NOMO-1 treated with dmso at 0.1 percent for 144 hours (cell line): ENCODE results near the gene METTL16.
"Not testable (repeated sequence)": the region's sequence is repeated elsewhere in the genome, so short reads cannot be mapped to it uniquely, and the experiment has no call there.

Source experiments
- DNase-seq: peaks from one replicate; lab custom pipeline; 2025; ENCODE audit not compliant: unreplicated experiment; lab: John Stamatoyannopoulos, UW

METTL16 gene, protein sequence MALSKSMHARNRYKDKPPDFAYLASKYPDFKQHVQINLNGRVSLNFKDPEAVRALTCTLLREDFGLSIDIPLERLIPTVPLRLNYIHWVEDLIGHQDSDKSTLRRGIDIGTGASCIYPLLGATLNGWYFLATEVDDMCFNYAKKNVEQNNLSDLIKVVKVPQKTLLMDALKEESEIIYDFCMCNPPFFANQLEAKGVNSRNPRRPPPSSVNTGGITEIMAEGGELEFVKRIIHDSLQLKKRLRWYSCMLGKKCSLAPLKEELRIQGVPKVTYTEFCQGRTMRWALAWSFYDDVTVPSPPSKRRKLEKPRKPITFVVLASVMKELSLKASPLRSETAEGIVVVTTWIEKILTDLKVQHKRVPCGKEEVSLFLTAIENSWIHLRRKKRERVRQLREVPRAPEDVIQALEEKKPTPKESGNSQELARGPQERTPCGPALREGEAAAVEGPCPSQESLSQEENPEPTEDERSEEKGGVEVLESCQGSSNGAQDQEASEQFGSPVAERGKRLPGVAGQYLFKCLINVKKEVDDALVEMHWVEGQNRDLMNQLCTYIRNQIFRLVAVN

GRCh38 chr17:2511462-2512369 lies at the start of gene METTL16:
Gene METTL16, minus strand, starts transcription at chr17:2511888. Its CDS starts 9,557 bp downstream, at chr17:2502331.
- DNase-seq, result peak; percentile 95

- DNase-seq, result no peak
Observed at GRCh38 chr17:2560658-2561057, 49.0 kb upstream of the METTL16 start.

DNA sequence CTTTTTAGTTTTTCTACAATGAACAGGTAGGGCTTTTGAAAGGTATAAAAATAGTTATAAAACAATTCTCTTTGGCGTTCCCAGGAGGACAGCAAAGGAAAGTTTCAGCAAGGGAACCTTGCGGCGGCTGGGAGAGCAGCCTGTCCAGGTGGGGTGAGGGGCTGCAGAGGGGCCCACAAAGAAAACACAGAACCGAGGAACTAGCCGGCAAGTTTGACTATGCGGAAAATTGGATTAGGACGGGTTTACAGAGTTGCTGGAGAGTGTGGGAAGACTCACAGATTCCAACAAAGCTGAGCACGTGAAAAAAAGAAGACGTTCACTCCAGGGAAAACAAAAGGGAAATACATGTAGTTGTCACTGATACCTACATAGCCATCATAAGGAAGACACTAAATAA lies 40.2 kb upstream of the METTL16 start:
- DNase-seq, result no peak

- no peak for DNase-seq
Observed at GRCh38 chr17:2551493-2551892, 39.8 kb upstream of the METTL16 start.

DNA sequence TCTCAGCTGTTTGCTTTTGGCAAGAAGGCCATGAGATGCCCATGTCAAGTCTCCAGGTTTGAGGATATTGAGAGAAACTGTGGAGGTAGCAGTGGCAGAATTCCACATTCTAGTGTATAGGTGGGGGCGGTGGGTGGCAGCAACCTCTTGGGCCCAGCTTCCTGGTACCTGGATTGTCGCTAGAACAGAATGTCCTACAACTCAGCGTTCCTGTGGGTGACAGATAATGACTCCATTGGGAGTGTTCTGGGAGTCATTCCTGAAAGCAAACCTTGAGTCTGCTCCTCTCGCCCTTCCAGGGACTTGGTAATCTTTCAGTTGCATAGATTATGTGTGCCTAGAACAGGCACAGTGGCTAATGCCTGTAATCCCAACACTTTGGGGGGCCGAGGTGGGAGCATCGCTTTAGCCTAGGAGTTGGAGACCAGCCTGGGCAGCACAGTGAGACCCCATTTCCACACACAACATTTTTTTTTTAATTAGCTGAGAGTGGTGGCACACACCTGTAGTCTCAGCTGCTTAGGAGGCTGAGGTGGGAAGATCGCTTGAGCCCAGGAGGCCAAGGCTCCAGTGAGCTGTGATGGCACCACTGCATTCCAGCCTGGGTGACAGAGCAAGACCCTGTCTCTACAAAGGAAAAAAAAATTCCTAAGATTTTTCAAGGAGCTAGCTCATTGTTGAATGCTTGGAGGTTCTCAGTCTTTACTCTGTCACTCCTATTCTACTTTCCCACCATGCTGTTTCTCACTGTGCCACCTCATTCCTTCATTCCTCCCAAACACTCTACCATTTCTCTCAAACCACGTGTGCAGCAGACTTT lies 37.9 kb upstream of the METTL16 start:
- no peak for DNase-seq

DNA sequence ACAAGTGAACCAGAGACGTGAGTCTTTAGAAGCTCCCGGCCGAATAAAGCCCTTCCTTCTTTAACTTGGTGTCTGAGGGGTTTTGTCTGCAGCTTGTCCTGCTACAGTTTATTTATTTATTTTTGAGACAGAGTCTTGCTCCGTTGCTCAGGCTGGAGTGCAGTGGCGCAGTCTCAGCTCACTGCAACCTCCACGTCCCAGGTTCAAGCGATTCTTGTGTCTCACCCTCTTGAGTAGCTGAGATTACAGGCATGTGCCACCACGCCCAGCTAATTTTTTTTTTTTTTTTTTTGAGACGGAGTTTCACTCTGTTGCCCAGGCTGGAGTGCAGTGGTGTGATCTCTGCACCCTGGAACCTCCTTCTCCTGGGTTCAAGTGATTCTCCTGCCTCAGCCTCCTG lies 36.3 kb upstream of the METTL16 start:
- DNase-seq, result not testable (repeated sequence)

DNA sequence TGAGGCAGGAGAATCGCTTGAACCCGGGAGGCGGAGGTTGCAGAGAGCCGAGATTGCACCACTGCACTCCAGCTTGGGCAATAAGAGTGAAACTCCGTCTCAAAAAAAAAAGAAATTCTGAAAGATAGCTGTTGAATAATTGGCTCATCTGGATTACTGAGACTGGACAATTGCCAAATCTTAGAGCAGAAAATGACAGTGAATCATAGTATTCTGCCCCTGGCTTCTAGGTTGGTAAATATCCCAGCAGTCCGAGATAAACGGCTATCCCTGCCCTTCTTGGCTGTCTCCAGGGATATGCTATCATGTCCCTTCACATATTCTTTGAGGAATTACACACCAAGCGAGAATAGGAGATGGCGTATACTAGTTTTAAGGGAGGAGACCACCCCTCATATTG lies 35.5 kb upstream of the METTL16 start:
- no peak for DNase-seq

DNA sequence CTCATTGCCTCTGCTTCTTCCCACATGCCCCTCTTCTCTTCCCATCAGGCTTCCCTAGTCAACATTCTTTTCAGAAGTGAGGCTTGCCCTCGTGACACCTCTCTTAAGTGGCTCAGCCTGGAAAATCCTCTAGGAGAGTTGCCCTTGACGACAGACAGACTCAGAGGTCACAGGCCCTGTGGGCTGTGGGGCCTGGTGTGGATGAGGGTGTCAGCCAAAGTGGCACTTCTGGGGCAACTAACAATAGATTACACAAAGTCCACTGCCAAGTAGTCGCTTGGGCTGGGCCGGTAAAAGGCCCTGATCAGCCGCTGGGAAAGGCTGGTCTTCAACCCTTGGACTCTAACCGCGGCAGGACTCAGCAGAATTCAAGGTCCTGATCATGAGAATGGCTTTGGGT lies 33.7 kb upstream of the METTL16 start:
- DNase-seq, result no peak

DNA sequence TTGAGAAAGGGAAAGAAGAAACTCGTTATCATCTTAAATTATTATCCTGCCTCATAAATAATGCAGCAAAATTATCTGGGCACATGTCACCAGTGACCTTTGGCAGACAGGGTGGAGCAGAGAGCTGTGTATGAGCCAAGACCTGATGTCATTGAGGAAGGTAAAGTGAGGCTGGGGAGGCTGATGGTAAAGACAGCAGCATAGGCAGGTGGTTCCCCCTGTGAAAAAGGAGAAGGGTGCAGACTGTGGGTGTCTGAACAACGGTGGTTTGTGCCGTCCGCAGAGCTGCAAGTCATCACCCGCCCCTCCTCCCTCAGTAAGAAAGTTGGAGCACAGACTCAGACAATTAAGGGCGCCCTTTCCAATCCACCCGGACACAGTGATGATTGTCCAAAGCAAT lies 30.8 kb upstream of the METTL16 start:
- no peak for DNase-seq

GRCh38 chr17:2542056-2542455 lies 30.4 kb upstream of the METTL16 start:
- DNase-seq, result no peak

DNA sequence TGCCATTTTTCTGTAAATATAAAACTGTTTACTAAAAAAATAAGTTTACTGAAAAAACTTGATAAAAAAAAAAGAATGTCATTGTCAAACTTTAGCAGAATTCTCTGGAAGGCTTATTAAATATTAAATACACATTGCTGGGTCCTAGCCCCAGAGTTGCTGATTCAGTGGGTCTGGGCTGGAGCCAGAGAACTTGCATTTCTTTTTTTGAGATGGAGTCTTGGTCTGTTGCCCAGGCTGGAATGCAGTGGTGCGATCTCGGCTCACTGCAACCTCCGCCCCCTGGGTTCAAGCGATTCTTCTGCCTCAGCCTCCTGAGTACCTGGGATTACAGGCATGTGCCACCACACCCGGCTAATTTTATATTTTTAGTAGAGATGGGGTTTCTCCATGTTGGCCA lies 25.9 kb upstream of the METTL16 start:
- not testable (repeated sequence) for DNase-seq

GRCh38 chr17:2532146-2532720 lies 20.5 kb upstream of the METTL16 start:
- DNase-seq, result no peak

DNA sequence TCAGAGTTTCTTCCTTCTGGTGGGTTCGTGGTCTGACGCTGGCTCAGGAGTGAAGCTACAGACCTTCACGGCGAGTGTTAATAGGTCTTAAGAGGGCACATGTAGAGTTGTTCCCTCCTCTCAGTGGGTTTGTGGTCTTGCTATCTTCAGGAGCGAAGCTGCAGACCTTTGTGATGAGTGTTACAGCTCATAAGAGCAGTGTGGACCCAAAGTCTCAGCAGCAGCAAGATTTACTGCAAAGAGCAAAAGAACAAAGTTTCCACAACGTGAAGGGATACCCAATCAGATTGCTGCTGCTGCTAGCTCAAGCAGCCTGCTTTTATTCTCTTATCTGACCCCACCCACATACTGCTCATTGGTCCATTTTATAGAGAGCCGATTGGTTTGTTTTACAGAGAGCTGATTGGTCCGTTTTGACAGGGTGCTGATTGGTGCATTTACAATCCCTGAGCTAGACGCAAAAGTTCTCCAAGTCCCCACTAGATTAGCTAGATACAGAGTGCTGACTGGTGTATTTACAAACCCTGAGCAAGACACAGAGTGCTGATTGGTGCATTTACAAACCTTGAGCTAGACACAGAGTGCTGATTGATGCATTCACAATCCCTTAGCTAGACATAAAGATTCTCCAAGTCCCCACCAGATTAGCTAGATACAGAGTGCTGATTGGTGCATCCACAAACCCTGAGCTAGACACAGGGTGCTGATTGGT lies 19.7 kb upstream of the METTL16 start:
- not testable (repeated sequence) for DNase-seq

DNA sequence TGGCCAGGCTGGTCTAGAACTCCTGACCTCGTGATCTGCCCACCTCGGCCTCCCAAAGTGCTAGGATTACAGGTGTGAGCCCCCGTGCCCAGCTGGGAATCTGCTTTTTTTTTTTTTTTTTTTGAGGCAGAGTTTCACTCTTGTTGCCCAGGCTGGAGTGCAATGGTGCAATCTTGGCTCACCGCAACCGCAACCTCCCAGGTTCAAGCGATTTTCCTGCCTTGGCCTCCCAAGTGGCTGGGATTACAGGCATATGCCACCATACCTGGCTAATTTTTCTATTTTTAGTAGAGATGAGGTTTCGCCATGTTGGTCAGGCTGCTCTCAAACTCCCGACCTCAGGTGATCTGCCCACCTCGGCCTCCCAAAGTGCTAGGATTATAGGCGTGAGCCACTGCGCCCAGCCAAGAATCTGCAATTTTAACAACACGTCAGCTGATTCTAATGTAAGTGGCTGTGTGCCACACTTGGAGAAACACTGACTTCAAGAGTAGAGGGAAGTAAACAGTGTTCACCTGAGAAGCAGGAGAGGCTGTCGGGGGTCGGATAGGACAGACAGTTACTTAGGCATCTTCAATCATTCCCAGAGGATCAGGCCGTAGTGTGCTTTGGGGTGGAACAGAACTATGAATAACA lies 10.2 kb upstream of the METTL16 start:
- DNase-seq, result not testable (repeated sequence)

DNA sequence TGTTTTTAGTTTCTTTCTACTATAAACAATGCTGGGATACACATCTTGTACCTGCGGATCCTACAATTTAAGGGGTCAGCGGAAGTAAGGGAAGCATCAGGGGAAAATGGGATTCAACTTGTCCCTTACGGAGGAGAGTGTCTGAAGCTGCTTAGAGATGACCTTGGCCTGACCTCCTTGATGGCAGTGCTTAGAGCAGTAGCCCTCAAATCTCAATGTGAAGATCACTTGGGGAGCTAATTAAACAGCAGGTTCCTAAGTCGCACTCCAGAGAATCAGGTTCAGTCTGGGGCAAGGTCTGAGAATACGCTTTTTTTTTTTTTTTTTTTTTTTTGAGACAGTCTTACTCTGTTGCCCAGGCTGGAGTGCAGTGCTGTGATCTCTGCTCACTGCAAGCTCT lies 9.6 kb upstream of the METTL16 start:
- DNase-seq, result no peak

DNA sequence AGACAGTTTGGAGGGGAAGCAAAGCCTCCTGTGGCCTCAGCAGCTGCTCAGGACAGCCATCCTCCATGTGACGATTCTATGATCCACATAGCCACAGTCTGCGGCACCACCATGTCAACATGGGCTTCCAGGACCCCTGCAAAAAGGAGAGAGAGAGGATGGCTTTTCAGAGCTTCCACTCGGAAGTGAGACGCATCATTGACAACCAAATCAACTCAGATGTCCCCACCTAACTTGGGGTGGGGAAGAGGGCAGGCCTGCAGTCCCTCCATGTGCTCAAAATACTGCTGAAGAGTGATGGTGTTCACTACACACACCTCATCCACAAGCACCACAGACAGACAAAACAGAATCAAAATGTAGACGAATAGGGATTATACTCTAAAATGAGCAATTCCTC lies 5.9 kb upstream of the METTL16 start:
- DNase-seq, result no peak

- DNase-seq, result no peak
Observed at GRCh38 chr17:2511138-2511461, 588 bp downstream of the METTL16 start.

- DNase-seq, result no peak
Observed at GRCh38 chr17:2510559-2510958, 1.1 kb downstream of the METTL16 start.

DNA sequence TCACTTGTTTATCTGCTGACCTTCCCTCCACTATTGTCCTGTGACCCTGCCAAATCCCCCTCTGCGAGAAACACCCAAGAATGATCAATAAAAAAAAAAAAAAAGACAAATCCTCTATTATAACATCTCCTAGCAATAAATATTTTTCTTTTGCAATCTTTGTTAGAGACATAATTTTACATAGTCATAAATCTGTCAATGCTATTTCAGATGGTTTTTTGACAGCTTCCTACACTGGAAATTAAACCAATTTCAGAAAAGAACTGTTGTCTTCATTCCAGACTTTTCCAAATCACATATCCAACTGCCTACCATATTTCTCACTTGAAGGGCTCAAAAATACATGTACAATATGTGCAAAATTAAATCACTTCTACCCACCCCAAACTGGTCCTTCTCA lies 3.7 kb downstream of the METTL16 start:
- DNase-seq, result no peak

DNA sequence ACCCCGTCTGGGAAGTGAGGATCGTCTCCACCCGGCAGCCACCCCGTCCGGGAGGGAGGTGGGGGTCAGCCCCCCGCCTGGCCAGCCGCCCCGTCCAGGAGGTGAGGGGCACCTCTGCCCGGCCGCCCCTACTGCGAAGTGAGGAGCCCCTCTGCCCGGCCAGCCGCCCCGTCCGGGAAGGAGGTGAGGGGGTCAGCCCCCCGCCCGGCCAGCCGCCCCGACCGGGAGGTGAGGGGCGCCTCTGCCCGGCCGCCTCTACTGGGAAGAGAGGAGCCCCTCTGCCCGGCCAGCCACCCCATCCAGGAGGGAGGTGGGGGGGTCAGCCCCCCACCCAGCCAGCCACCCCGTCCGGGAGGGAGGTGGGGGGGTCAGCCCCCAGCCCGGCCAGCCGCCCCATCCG lies 4.7 kb downstream of the METTL16 start:
- not testable (repeated sequence) for DNase-seq
